ENCODE measurements around the gene PRELID2. TPM values are rescaled to one million over a fixed set of nuclear protein-coding genes. Genes with fewer than 3 reads are reported as not detected.

The PRELID2 gene
- polyA plus RNA-seq, 3 donors, result 0.77 to 2.0 (median 1.5) TPM

DNA sequence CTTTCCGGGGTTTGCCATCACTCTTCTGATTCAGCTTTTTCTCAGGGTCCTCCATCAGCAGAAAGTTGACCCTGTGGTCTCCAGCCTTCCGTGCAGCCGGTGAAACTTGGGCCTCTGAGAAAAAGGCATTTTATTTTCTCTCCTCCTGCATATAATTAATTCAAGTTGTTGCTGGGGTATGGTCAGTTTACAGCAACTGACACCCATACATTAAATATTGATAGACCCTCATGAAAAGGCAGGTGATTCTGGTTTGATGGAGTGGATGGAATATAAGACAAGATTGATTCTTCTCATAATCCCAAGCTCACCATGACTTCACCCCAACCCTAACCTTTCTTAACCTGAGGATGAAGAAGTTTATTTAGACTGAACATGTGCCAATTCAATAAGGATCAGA is 37.8 kb upstream of the PRELID2 start, which contains the start of gene GRXCR2:
Gene GRXCR2, minus strand, starts transcription at position 101 of the 400 bp plus-strand sequence. Its CDS starts 46 bp downstream, at position 55.
- Histone ChIP-seq H4K20me1 (ENCODE audit: insufficient read depth, low read length) (no peaks in the 10 kb centered on the region), H3K36me3 (replicated peaks in 1 of 2; ENCODE audit: control insufficient read depth in 1 of 2, insufficient read depth in 2 of 2, low read length in 2 of 2) (no peaks in the 10 kb centered on the region), H2AFZ (ENCODE audit: insufficient read depth, low read depth, low read length, poor library complexity, severe bottlenecking) (no peak within 1 kb of the TSS), H3K27ac (ENCODE audit: low read depth in 1 of 2, low read length in 2 of 2) (no peak within 1 kb of the TSS), H3K9ac (ENCODE audit: insufficient read depth, low read length, poor library complexity, severe bottlenecking) (no peak within 1 kb of the TSS), H3K9me3 (replicated peaks in 1 of 2; ENCODE audit: control insufficient read depth in 1 of 2, insufficient read depth in 1 of 2, low read length in 2 of 2) (no peaks in the 10 kb centered on the region), H3K4me2 (replicated peaks; ENCODE audit: extremely low read depth, low read length, poor library complexity, severe bottlenecking) (no peak within 1 kb of the TSS), H3K4me3 (replicated peaks in 1 of 3; ENCODE audit: low read depth in 2 of 3, low read length in 3 of 3) (no peak within 1 kb of the TSS), H3K4me1 (ENCODE audit: control insufficient read depth in 1 of 2, insufficient read depth in 2 of 2, low read length in 2 of 2) (no peaks in the 10 kb centered on the region), H3K27me3 (ENCODE audit: control insufficient read depth in 2 of 2, insufficient read depth in 2 of 2, low read length in 2 of 2) (no peaks in the 10 kb centered on the region), H3K79me2 (ENCODE audit: insufficient read depth, low read length) (no peaks in the 10 kb centered on the region)
- no peak within 1 kb of the TSS for H3K4me3 Mint-ChIP-seq
- WGBS (ENCODE audit: insufficient coverage), result 100% methylated on average over 1 of the region's 3 CpGs
- intact Hi-C loops (cut with micrococcal nuclease), result no loop called here
- TF ChIP-seq, protein P1, sequence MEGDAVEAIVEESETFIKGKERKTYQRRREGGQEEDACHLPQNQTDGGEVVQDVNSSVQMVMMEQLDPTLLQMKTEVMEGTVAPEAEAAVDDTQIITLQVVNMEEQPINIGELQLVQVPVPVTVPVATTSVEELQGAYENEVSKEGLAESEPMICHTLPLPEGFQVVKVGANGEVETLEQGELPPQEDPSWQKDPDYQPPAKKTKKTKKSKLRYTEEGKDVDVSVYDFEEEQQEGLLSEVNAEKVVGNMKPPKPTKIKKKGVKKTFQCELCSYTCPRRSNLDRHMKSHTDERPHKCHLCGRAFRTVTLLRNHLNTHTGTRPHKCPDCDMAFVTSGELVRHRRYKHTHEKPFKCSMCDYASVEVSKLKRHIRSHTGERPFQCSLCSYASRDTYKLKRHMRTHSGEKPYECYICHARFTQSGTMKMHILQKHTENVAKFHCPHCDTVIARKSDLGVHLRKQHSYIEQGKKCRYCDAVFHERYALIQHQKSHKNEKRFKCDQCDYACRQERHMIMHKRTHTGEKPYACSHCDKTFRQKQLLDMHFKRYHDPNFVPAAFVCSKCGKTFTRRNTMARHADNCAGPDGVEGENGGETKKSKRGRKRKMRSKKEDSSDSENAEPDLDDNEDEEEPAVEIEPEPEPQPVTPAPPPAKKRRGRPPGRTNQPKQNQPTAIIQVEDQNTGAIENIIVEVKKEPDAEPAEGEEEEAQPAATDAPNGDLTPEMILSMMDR (IDR thresholded peaks at IDR 0.05), result no peak
- no peaks in the 10 kb centered on the region for H3K36me3 Mint-ChIP-seq
- peaks cover 0 to 2% (median 0%) of the 10 kb centered on the region in 3 donors for H3K27me3 Mint-ChIP-seq (ENCODE audit: low read depth in 3 of 3)
- H3K9me3 Mint-ChIP-seq, result peaks cover 0 to 2% (median 0%) of the 10 kb centered on the region in 7 donors
- peak within 1 kb of the TSS in 1 of 7 donors; percentile 76 for H3K27ac Mint-ChIP-seq
- H3K4me1 Mint-ChIP-seq, result no peaks in the 10 kb centered on the region
- no peak for DNase-seq

- no peaks in the 10 kb centered on the region for H3K4me1 ChIP-seq (ENCODE audit: control insufficient read depth in 1 of 2, insufficient read depth in 2 of 2, low read length in 2 of 2)
- H3K4me3 ChIP-seq (replicated peaks in 1 of 3; ENCODE audit: low read depth in 2 of 3, low read length in 3 of 3), result no peak overlapping the region
- H3K36me3 ChIP-seq (replicated peaks in 1 of 2; ENCODE audit: control insufficient read depth in 1 of 2, insufficient read depth in 2 of 2, low read length in 2 of 2), result no peaks in the 10 kb centered on the region
- H2AFZ ChIP-seq (ENCODE audit: insufficient read depth, low read depth, low read length, poor library complexity, severe bottlenecking), result no peak overlapping the region
- no peak overlapping the region for H3K4me3 Mint-ChIP-seq
- no peaks in the 10 kb centered on the region for H3K9me3 ChIP-seq (replicated peaks in 1 of 2; ENCODE audit: control insufficient read depth in 1 of 2, insufficient read depth in 1 of 2, low read length in 2 of 2)
- peaks cover 2% of the 10 kb centered on the region for H3K4me1 Mint-ChIP-seq
- no peak overlapping the region for H3K4me2 ChIP-seq (replicated peaks; ENCODE audit: extremely low read depth, low read length, poor library complexity, severe bottlenecking)
- H3K79me2 ChIP-seq (ENCODE audit: insufficient read depth, low read length), result no peaks in the 10 kb centered on the region
- peaks cover 0 to 2% (median 0%) of the 10 kb centered on the region in 3 donors for H3K27me3 Mint-ChIP-seq (ENCODE audit: low read depth in 3 of 3)
- TF ChIP-seq, protein P1 (IDR thresholded peaks at IDR 0.05), result no peak
- H3K27ac Mint-ChIP-seq, result no peak overlapping the region
- intact Hi-C loops (cut with micrococcal nuclease), result no loop called here
- H4K20me1 ChIP-seq (ENCODE audit: insufficient read depth, low read length), result no peaks in the 10 kb centered on the region
- DNase-seq, result no peak
- no peak overlapping the region for H3K9ac ChIP-seq (ENCODE audit: insufficient read depth, low read length, poor library complexity, severe bottlenecking)
- no peak overlapping the region for H3K27ac ChIP-seq (ENCODE audit: low read depth in 1 of 2, low read length in 2 of 2)
- H3K36me3 Mint-ChIP-seq, result no peaks in the 10 kb centered on the region
- WGBS (ENCODE audit: insufficient coverage), result 94% methylated on average over 5 of the region's 8 CpGs
- H3K9me3 Mint-ChIP-seq, result peaks cover 0 to 2% (median 0%) of the 10 kb centered on the region in 7 donors
- no peaks in the 10 kb centered on the region for H3K27me3 ChIP-seq (ENCODE audit: control insufficient read depth in 2 of 2, insufficient read depth in 2 of 2, low read length in 2 of 2)
Observed at GRCh38 chr5:145872486-145872885, 37.3 kb upstream of the PRELID2 start.
